K562 (cell line): ENCODE results near the gene ZBTB26. TPM values are rescaled to one million over a fixed set of nuclear protein-coding genes. Genes with fewer than 3 reads are reported as not detected.

Experiments
- BRF1 ChIP-seq: IDR thresholded peaks from 3 replicates; pipeline ENCODE4 v1.6.1; 2011; ENCODE audit warnings: borderline replicate concordance, mild to moderate bottlenecking; ENCODE audit not compliant: insufficient read length; ENCODE audit errors: extremely low read depth
- CBFB ChIP-seq: sonication (generic); formaldehyde crosslinking; IDR thresholded peaks from 2 replicates; pipeline ENCODE4 v1.4.0; 2020; ENCODE audit warnings: mild to moderate bottlenecking, missing genetic modification reagents
- DDX20 ChIP-seq: fragments of 450-650 bp; IDR thresholded peaks from 2 replicates; pipeline ENCODE4 v1.6.1; 2016; ENCODE audit warnings: missing genetic modification characterization, low read depth, mild to moderate bottlenecking, missing compliant biosample characterization, moderate library complexity
- FOXA1 ChIP-seq: fragments of 450-650 bp; IDR thresholded peaks from 2 replicates; pipeline ENCODE4 v1.6.1; 2016; ENCODE audit warnings: mild to moderate bottlenecking, borderline replicate concordance
- GABPB2 ChIP-seq: fragments of 250-450 bp; sonication (Bioruptor Pico); conservative IDR thresholded peaks from 2 replicates; pipeline ENCODE4 v1.5.1; 2021; ENCODE audit warnings: mild to moderate bottlenecking
- HNRNPH1 ChIP-seq: fragments of 200-400 bp; formaldehyde crosslinking; optimal IDR thresholded peaks from 2 replicates; pipeline ENCODE3; 2017; ENCODE audit warnings: low read depth, mild to moderate bottlenecking, low read length, moderate library complexity
- JUND ChIP-seq, 2 experiments: IDR thresholded peaks; 2 replicates in 1 of 2; 3 replicates in 1 of 2; pipeline ENCODE4 v1.6.1; 2011; ENCODE audit warnings: borderline replicate concordance in 2 of 2, low read depth in 2 of 2, low read length in 2 of 2, improper control_type of control experiment in 1 of 2, missing biosample characterization in 1 of 2, missing genetic modification characterization in 1 of 2, missing genetic modification reagents in 1 of 2
- MIER1 ChIP-seq: fragments of 450-650 bp; IDR thresholded peaks from 2 replicates; pipeline ENCODE4 v1.6.1; 2016; ENCODE audit warnings: antibody characterized with exemption, mild to moderate bottlenecking, low read depth
- NCOA6 ChIP-seq: fragments of 450-650 bp; IDR thresholded peaks from 2 replicates; pipeline ENCODE4 v1.6.1; 2017; ENCODE audit warnings: mild to moderate bottlenecking
- TBL1XR1 ChIP-seq, 2 experiments: IDR thresholded peaks; 2 replicates each; pipeline ENCODE4 v1.6.1; 2012; ENCODE audit warnings: improper control_type of control experiment in 2 of 2, low read length in 2 of 2, mild to moderate bottlenecking in 1 of 2
- WHSC1 ChIP-seq: IDR thresholded peaks from one replicate; pipeline ENCODE4 v1.6.1; 2012; ENCODE audit warnings: low read length, control low read depth, inconsistent platforms
- ZNF175 ChIP-seq: fragments of 200-800 bp; sonication (Bioruptor generic); IDR thresholded peaks from 2 replicates; pipeline ENCODE4 v1.6.1; 2016; ENCODE audit warnings: low read depth, mild to moderate bottlenecking, missing genetic modification characterization, missing compliant biosample characterization
- ZNF212 ChIP-seq: fragments of 450-650 bp; formaldehyde crosslinking; IDR thresholded peaks from 2 replicates; pipeline ENCODE4 v1.4.0; 2020; ENCODE audit warnings: mild to moderate bottlenecking
- ZNF232 ChIP-seq: sonication (generic); formaldehyde crosslinking; IDR thresholded peaks from 2 replicates; pipeline ENCODE4 v1.8.0; 2022; ENCODE audit warnings: mild to moderate bottlenecking, missing genetic modification reagents
- ZNF311 ChIP-seq: fragments of 250-450 bp; sonication (Bioruptor Pico); IDR thresholded peaks from 2 replicates; pipeline ENCODE4 v1.4.0; 2020; ENCODE audit warnings: mild to moderate bottlenecking, moderate library complexity
- ZNF324 ChIP-seq: fragments of 250-450 bp; sonication (Bioruptor Pico); IDR thresholded peaks from 2 replicates; pipeline ENCODE4 v1.4.0; 2020; ENCODE audit warnings: mild to moderate bottlenecking
- ZNF583 ChIP-seq: fragments of 250-450 bp; sonication (Bioruptor Pico); IDR thresholded peaks from 2 replicates; pipeline ENCODE4 v1.4.0; 2020
- ZNF589 ChIP-seq: fragments of 200-800 bp; sonication (Bioruptor generic); IDR thresholded peaks from 2 replicates; pipeline ENCODE4 v1.6.1; 2016; ENCODE audit warnings: low read depth, missing genetic modification characterization, missing compliant biosample characterization
- ZNF780A ChIP-seq: fragments of 250-450 bp; sonication (Bioruptor Pico); IDR thresholded peaks from 2 replicates; pipeline ENCODE4 v1.5.0; 2021; ENCODE audit warnings: mild to moderate bottlenecking
- ZNF830 ChIP-seq: fragments of 250-450 bp; sonication (Bioruptor Pico); IDR thresholded peaks from 2 replicates; pipeline ENCODE4 v1.5.0; 2021; ENCODE audit warnings: mild to moderate bottlenecking
- polyA plus RNA-seq, 8 experiments: library from polyadenylated mRNA; depleted of rRNA in 4 of 8; stranded (reverse) in 5 of 8; unstranded in 3 of 8; fragments of >200 nt; fragmentation: Nextera tagmentation in 2 of 8; fragmentation: Illumina TruSeq in 1 of 8; extraction: Ambion mirVana in 2 of 8; extraction: Trizol in 1 of 8; gene quantifications; 2 replicates each; pipeline versions ENCODE4 v1.2.1 to v1.2.3, GENCODE V29; 2011 to 2014; ENCODE audit warnings: inconsistent platforms in 1 of 8, missing spikeins in 1 of 8
- total RNA-seq, 7 experiments: library from RNA; depleted of rRNA in 6 of 7; stranded (reverse); fragments of >200 nt in 6 of 7; fragmentation: Illumina TruSeq in 2 of 7; extraction: Trizol in 2 of 7; gene quantifications; 2 replicates each; pipeline versions ENCODE4 v1.2.1 to v1.2.3, GENCODE V29; 2011 to 2021; ENCODE audit warnings: low replicate concordance in 1 of 7
- TF ChIP-seq, protein P1 (sequence below): sonication (generic); formaldehyde crosslinking; IDR thresholded peaks from 2 replicates; pipeline ENCODE4 v1.9.0; 2022; ENCODE audit warnings: mild to moderate bottlenecking, missing genetic modification reagents
- TF ChIP-seq, protein P2 (sequence below): fragments of 450-650 bp; IDR thresholded peaks from 2 replicates; pipeline ENCODE4 v1.6.1; 2017; ENCODE audit warnings: antibody characterized with exemption, mild to moderate bottlenecking
- TF ChIP-seq, protein P3 (sequence below): IDR thresholded peaks from 2 replicates; pipeline ENCODE4 v1.6.1; 2014; ENCODE audit warnings: antibody characterized with exemption

Gene ZBTB26
- total and polyA plus RNA-seq, 9 of the 15 experiments (the other 6 are each of a cell fraction or from before 2014, with no cell fraction given): 2.4 to 20.7 (median 5.0) TPM

DNA sequence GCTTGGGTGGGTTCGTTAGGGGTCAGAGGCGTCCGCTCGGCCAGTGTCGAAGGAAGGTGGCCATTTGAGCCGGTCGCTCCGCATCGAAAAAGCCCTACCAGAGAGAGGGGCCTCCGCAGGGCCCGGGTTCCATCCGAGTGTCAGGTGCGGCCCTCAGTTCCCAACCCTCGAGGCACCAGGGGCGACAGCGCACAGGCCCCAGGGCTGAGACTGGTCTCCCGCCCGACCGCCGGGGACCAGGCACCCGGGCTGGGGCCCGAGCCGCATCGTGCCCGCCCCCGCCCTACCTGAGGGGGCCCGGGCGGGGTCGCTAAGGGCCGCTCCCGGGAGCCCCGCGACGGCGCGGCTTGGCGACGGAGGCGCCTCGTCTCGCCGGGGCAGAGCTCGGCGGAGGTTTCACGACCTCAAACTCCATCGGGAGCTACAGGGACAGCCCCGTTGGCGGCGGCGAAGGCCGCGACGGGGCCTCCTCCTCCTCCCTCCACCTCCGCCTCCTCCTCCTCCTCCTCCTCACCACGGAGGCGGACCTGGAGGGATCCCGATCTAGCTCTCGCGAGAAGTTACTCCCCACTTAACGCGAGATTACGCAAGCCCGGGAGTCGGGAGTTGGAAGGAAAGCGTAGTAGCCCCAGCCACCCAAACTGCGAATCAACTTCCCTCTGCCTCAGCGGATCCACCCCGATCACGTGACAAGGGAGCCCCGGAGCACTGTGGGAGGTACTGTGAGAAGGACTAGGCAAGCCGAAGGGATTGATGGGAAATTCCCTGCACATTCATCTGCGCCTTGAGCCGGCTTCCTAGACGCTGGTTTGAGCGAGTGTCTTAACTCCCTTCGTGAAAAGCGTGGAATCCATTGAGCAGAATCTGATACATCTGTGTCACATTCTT lies 26.2 kb downstream of the ZBTB26 start, which contains the start of gene RC3H2 (continued):
- TF ChIP-seq ZNF780A (CRISPR knock-in tag) (no peak), ZNF212 (CRISPR knock-in tag) (0 out of 2 replicates have a peak, but pooled peaks have one; percentile 36), BRF1 (no peak), NCOA6 (no peak), GABPB2 (CRISPR knock-in tag) (no peak), ZNF583 (CRISPR knock-in tag) (0 out of 2 replicates have a peak, but pooled peaks have one; percentile 22), FOXA1 (no peak), MIER1 (no peak), JUND (IDR thresholded peaks at IDR 0.05; ENCODE audit: borderline replicate concordance, low read depth, low read length) (0 out of 2 replicates have a peak, but pooled peaks have one; percentile 24), JUND (tag; IDR thresholded peaks at IDR 0.05; ENCODE audit: borderline replicate concordance, low read depth, low read length) (no peak; the same call in 2 of the 3 replicates), HNRNPH1 (no peak), ZNF311 (no peak), TBL1XR1 (IDR thresholded peaks at IDR 0.05; ENCODE audit: low read length in 2 of 2) (no peak), ZNF324 (CRISPR knock-in tag) (no peak), ZNF175 (CRISPR knock-in tag) (peak; percentile 72; the same call in 1 of the 2 replicates), ZNF589 (CRISPR knock-in tag) (0 out of 2 replicates have a peak, but pooled peaks have one; percentile 47), WHSC1 (no peak), ZNF830 (CRISPR knock-in tag) (no peak), ZNF232 (no peak), DDX20 (tag) (no peak), CBFB (CRISPR knock-in tag) (no peak)
- TF ChIP-seq, protein P1, sequence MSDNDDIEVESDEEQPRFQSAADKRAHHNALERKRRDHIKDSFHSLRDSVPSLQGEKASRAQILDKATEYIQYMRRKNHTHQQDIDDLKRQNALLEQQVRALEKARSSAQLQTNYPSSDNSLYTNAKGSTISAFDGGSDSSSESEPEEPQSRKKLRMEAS (CRISPR knock-in tag): no peak; the same call in 1 of the 2 replicates
- TF ChIP-seq, protein P2, sequence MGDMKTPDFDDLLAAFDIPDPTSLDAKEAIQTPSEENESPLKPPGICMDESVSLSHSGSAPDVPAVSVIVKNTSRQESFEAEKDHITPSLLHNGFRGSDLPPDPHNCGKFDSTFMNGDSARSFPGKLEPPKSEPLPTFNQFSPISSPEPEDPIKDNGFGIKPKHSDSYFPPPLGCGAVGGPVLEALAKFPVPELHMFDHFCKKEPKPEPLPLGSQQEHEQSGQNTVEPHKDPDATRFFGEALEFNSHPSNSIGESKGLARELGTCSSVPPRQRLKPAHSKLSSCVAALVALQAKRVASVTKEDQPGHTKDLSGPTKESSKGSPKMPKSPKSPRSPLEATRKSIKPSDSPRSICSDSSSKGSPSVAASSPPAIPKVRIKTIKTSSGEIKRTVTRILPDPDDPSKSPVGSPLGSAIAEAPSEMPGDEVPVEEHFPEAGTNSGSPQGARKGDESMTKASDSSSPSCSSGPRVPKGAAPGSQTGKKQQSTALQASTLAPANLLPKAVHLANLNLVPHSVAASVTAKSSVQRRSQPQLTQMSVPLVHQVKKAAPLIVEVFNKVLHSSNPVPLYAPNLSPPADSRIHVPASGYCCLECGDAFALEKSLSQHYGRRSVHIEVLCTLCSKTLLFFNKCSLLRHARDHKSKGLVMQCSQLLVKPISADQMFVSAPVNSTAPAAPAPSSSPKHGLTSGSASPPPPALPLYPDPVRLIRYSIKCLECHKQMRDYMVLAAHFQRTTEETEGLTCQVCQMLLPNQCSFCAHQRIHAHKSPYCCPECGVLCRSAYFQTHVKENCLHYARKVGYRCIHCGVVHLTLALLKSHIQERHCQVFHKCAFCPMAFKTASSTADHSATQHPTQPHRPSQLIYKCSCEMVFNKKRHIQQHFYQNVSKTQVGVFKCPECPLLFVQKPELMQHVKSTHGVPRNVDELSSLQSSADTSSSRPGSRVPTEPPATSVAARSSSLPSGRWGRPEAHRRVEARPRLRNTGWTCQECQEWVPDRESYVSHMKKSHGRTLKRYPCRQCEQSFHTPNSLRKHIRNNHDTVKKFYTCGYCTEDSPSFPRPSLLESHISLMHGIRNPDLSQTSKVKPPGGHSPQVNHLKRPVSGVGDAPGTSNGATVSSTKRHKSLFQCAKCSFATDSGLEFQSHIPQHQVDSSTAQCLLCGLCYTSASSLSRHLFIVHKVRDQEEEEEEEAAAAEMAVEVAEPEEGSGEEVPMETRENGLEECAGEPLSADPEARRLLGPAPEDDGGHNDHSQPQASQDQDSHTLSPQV: peak; percentile 46; the same call in 1 of the 2 replicates
- TF ChIP-seq, protein P3, sequence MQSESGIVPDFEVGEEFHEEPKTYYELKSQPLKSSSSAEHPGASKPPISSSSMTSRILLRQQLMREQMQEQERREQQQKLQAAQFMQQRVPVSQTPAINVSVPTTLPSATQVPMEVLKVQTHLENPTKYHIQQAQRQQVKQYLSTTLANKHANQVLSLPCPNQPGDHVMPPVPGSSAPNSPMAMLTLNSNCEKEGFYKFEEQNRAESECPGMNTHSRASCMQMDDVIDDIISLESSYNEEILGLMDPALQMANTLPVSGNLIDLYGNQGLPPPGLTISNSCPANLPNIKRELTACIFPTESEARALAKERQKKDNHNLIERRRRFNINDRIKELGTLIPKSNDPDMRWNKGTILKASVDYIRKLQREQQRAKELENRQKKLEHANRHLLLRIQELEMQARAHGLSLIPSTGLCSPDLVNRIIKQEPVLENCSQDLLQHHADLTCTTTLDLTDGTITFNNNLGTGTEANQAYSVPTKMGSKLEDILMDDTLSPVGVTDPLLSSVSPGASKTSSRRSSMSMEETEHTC: peak; percentile 76; the same call in 1 of the 2 replicates
